ENCODE results near the gene ZDHHC18.
"Not testable (repeated sequence)": the region's sequence is repeated elsewhere in the genome, so short reads cannot be mapped to it uniquely, and the experiment has no call there.

The ZDHHC18 gene

GRCh38 chr1:26833432-26834405, 7.2 kb downstream of the ZDHHC18 start:
- H2BK120ac ChIP-seq (ENCODE audit: insufficient read depth, low read length, poor library complexity) = no peak overlapping the region
- H3K27ac ChIP-seq (ENCODE audit: low read depth, low read length) = no peak overlapping the region
- H3K4me1 ChIP-seq (ENCODE audit: control insufficient read depth in 1 of 2, insufficient read depth in 2 of 2, low read length in 2 of 2) = peaks cover 1 to 2% of the 10 kb centered on the region in 2 experiments
- H2AK5ac ChIP-seq (ENCODE audit: low read length) = no peak overlapping the region
- WGBS (ENCODE audit: extremely low coverage, insufficient coverage, insufficient read length) = no CpG with 5 or more reads among the region's 23 CpGs
- H4K91ac ChIP-seq (ENCODE audit: low read depth, low read length) = no peak overlapping the region
- no peak overlapping the region for H3K4ac ChIP-seq (ENCODE audit: low read depth, low read length)
- H3K27me3 ChIP-seq (ENCODE audit: insufficient read depth, low read length) = no peaks in the 10 kb centered on the region
- H3K79me1 ChIP-seq (ENCODE audit: low read length) = no peaks in the 10 kb centered on the region
- H4K8ac ChIP-seq (ENCODE audit: low read depth, low read length) = no peak overlapping the region
- no peak overlapping the region for H2BK12ac ChIP-seq (ENCODE audit: low read length)
- no peak overlapping the region for H3K9ac ChIP-seq (ENCODE audit: low read length)
- H2AFZ ChIP-seq (ENCODE audit: insufficient read depth, low read length, poor library complexity) = no peak overlapping the region
- H3K18ac ChIP-seq (ENCODE audit: low read length) = no peak overlapping the region
- no peaks in the 10 kb centered on the region for H3K9me3 ChIP-seq (ENCODE audit: insufficient read depth, low read depth, low read length)
- peaks cover 44 to 57% of the 10 kb centered on the region in 2 experiments for H3K36me3 ChIP-seq (ENCODE audit: control insufficient read depth in 1 of 2, insufficient read depth in 2 of 2, low read length in 2 of 2)
- H3K79me2 ChIP-seq (ENCODE audit: control insufficient read depth, insufficient read depth, low read length, poor library complexity) = no peaks in the 10 kb centered on the region
- no peak overlapping the region for H3K23ac ChIP-seq (ENCODE audit: low read length)
- H3K4me2 ChIP-seq (ENCODE audit: low read length) = no peak overlapping the region
- no peak for DNase-seq
- no peak overlapping the region for H3K14ac ChIP-seq (ENCODE audit: low read length)
- no peak overlapping the region for H4K12ac ChIP-seq (ENCODE audit: low read depth, low read length)
- no peak overlapping the region for H3K4me3 ChIP-seq (ENCODE audit: low read depth, low read length)
- H2BK5ac ChIP-seq (ENCODE audit: low read depth, low read length, poor library complexity) = no peak overlapping the region

GRCh38 chr1:26837665-26838064, 11.2 kb downstream of the ZDHHC18 start:
- H3K23ac ChIP-seq (ENCODE audit: low read length); H4K91ac ChIP-seq (ENCODE audit: low read depth, low read length); H3K27me3 ChIP-seq (ENCODE audit: insufficient read depth, low read length); H3K9ac ChIP-seq (ENCODE audit: low read length); H3K4me3 ChIP-seq (ENCODE audit: low read depth, low read length); H2BK12ac ChIP-seq (ENCODE audit: low read length); H2AK5ac ChIP-seq (ENCODE audit: low read length); H2BK5ac ChIP-seq (ENCODE audit: low read depth, low read length, poor library complexity); H3K18ac ChIP-seq (ENCODE audit: low read length); H3K79me1 ChIP-seq (ENCODE audit: low read length); H3K9me3 ChIP-seq (ENCODE audit: insufficient read depth, low read depth, low read length); DNase-seq; H4K8ac ChIP-seq (ENCODE audit: low read depth, low read length); H3K4me2 ChIP-seq (ENCODE audit: low read length); H3K14ac ChIP-seq (ENCODE audit: low read length); H3K27ac ChIP-seq (ENCODE audit: low read depth, low read length); H2AFZ ChIP-seq (ENCODE audit: insufficient read depth, low read length, poor library complexity); H4K12ac ChIP-seq (ENCODE audit: low read depth, low read length); H3K79me2 ChIP-seq (ENCODE audit: control insufficient read depth, insufficient read depth, low read length, poor library complexity); H3K4ac ChIP-seq (ENCODE audit: low read depth, low read length); H2BK120ac ChIP-seq (ENCODE audit: insufficient read depth, low read length, poor library complexity); H3K4me1 ChIP-seq (ENCODE audit: control insufficient read depth in 1 of 2, insufficient read depth in 2 of 2, low read length in 2 of 2): not testable (repeated sequence)
- H3K36me3 ChIP-seq (ENCODE audit: control insufficient read depth in 1 of 2, insufficient read depth in 2 of 2, low read length in 2 of 2) = peaks cover 45 to 49% of the 10 kb centered on the region in 2 experiments
- WGBS (ENCODE audit: extremely low coverage, insufficient coverage, insufficient read length) = no CpG with 5 or more reads among the region's 5 CpGs

- H3K4ac ChIP-seq (ENCODE audit: low read depth, low read length) = no peak overlapping the region
- no peak overlapping the region for H3K27ac ChIP-seq (ENCODE audit: low read depth, low read length)
- no peak overlapping the region for H3K23ac ChIP-seq (ENCODE audit: low read length)
- WGBS (ENCODE audit: extremely low coverage, insufficient coverage, insufficient read length) = no CpG with 5 or more reads among the region's 8 CpGs
- H2BK120ac ChIP-seq (ENCODE audit: insufficient read depth, low read length, poor library complexity) = no peak overlapping the region
- peaks cover 43 to 44% of the 10 kb centered on the region in 2 experiments for H3K36me3 ChIP-seq (ENCODE audit: control insufficient read depth in 1 of 2, insufficient read depth in 2 of 2, low read length in 2 of 2)
- H3K79me1 ChIP-seq (ENCODE audit: low read length) = no peaks in the 10 kb centered on the region
- no peak overlapping the region for H3K18ac ChIP-seq (ENCODE audit: low read length)
- peak; percentile 66 to 86 for DNase-seq
- no peak overlapping the region for H3K14ac ChIP-seq (ENCODE audit: low read length)
- no peak overlapping the region for H3K4me3 ChIP-seq (ENCODE audit: low read depth, low read length)
- no peak overlapping the region for H2BK5ac ChIP-seq (ENCODE audit: low read depth, low read length, poor library complexity)
- H4K91ac ChIP-seq (ENCODE audit: low read depth, low read length) = no peak overlapping the region
- H3K9ac ChIP-seq (ENCODE audit: low read length) = no peak overlapping the region
- no peaks in the 10 kb centered on the region for H3K4me1 ChIP-seq (ENCODE audit: control insufficient read depth in 1 of 2, insufficient read depth in 2 of 2, low read length in 2 of 2)
- no peaks in the 10 kb centered on the region for H3K79me2 ChIP-seq (ENCODE audit: control insufficient read depth, insufficient read depth, low read length, poor library complexity)
- H3K9me3 ChIP-seq (ENCODE audit: insufficient read depth, low read depth, low read length) = no peaks in the 10 kb centered on the region
- no peak overlapping the region for H2BK12ac ChIP-seq (ENCODE audit: low read length)
- no peak overlapping the region for H2AFZ ChIP-seq (ENCODE audit: insufficient read depth, low read length, poor library complexity)
- H4K8ac ChIP-seq (ENCODE audit: low read depth, low read length) = no peak overlapping the region
- no peak overlapping the region for H4K12ac ChIP-seq (ENCODE audit: low read depth, low read length)
- no peaks in the 10 kb centered on the region for H3K27me3 ChIP-seq (ENCODE audit: insufficient read depth, low read length)
- no peak overlapping the region for H2AK5ac ChIP-seq (ENCODE audit: low read length)
- no peak overlapping the region for H3K4me2 ChIP-seq (ENCODE audit: low read length)
Measured at GRCh38 chr1:26838474-26839338, 12.2 kb downstream of the ZDHHC18 start.

GRCh38 chr1:26839339-26839722, 12.8 kb downstream of the ZDHHC18 start:
- Histone ChIP-seq H3K4me2 (ENCODE audit: low read length) (no peak overlapping the region), H4K8ac (ENCODE audit: low read depth, low read length) (no peak overlapping the region), H3K18ac (ENCODE audit: low read length) (no peak overlapping the region), H2BK120ac (ENCODE audit: insufficient read depth, low read length, poor library complexity) (no peak overlapping the region), H3K23ac (ENCODE audit: low read length) (no peak overlapping the region), H4K91ac (ENCODE audit: low read depth, low read length) (no peak overlapping the region), H2AFZ (ENCODE audit: insufficient read depth, low read length, poor library complexity) (no peak overlapping the region), H3K9ac (ENCODE audit: low read length) (no peak overlapping the region), H2AK5ac (ENCODE audit: low read length) (no peak overlapping the region), H3K27me3 (ENCODE audit: insufficient read depth, low read length) (no peaks in the 10 kb centered on the region), H3K9me3 (ENCODE audit: insufficient read depth, low read depth, low read length) (no peaks in the 10 kb centered on the region), H3K4me1 (ENCODE audit: control insufficient read depth in 1 of 2, insufficient read depth in 2 of 2, low read length in 2 of 2) (no peaks in the 10 kb centered on the region), H3K79me1 (ENCODE audit: low read length) (no peaks in the 10 kb centered on the region), H3K4me3 (ENCODE audit: low read depth, low read length) (no peak overlapping the region), H4K12ac (ENCODE audit: low read depth, low read length) (no peak overlapping the region), H3K4ac (ENCODE audit: low read depth, low read length) (no peak overlapping the region), H3K79me2 (ENCODE audit: control insufficient read depth, insufficient read depth, low read length, poor library complexity) (no peaks in the 10 kb centered on the region), H2BK5ac (ENCODE audit: low read depth, low read length, poor library complexity) (no peak overlapping the region), H3K36me3 (ENCODE audit: control insufficient read depth in 1 of 2, insufficient read depth in 2 of 2, low read length in 2 of 2) (peaks cover 37 to 39% of the 10 kb centered on the region in 2 experiments), H3K14ac (ENCODE audit: low read length) (no peak overlapping the region), H3K27ac (ENCODE audit: low read depth, low read length) (no peak overlapping the region), H2BK12ac (ENCODE audit: low read length) (no peak overlapping the region)
- DNase-seq = no peak
- no CpG with 5 or more reads among the region's 1 CpG for WGBS (ENCODE audit: extremely low coverage, insufficient coverage, insufficient read length)
